ENCODE data around the gene STK17A. TPM values are rescaled to one million over a fixed set of nuclear protein-coding genes. Genes with fewer than 3 reads are reported as not detected.
"Not testable (repeated sequence)": the region's sequence is repeated elsewhere in the genome, so short reads cannot be mapped to it uniquely, and the experiment has no call there.

STK17A gene
- total and polyA plus RNA-seq, 2 donors (not counting 1 experiment from before 2014, with no cell fraction given) = 46.8 to 53.2 TPM

DNA sequence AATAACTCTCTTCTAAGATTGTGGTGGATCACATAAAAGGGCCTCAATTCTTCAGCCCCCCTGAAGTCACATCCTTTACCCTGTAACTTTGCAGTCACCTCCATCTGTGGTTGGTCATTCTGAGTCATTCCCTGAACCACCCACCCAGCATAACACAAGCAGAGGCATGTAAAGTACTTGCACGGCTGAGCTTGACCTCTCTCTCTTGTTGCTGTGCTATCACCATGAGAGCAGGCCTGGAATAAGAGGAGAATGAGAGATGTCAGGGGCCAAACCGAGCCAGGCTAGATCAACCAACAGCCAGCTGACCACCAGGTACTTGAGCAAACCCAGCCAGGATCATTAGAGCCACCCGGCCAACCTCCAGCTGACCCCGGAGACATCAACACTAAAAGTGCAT, 13.5 kb upstream of the STK17A start:
- Histone ChIP-seq H3K9ac (ENCODE audit: insufficient read depth, low read length) (no peak overlapping the region), H3K36me3 (ENCODE audit: control insufficient read depth, insufficient read depth, low read length) (no peaks in the 10 kb centered on the region), H2AFZ (ENCODE audit: low read length) (peak overlapping the region; percentile 39), H3K79me2 (ENCODE audit: control insufficient read depth, insufficient read depth, low read length) (no peaks in the 10 kb centered on the region), H3K27me3 (ENCODE audit: control insufficient read depth, insufficient read depth, low read length) (no peaks in the 10 kb centered on the region), H4K20me1 (ENCODE audit: control insufficient read depth, extremely low read depth, insufficient read depth, low read length) (no peaks in the 10 kb centered on the region), H3K4me1 (ENCODE audit: control insufficient read depth, extremely low read depth, insufficient read depth, low read length) (no peaks in the 10 kb centered on the region), H3K4me2 (ENCODE audit: extremely low read depth, insufficient read depth, low read length) (no peak overlapping the region), H3K27ac (ENCODE audit: insufficient read depth, low read length) (peak overlapping the region; percentile 26), H3K4me3 (replicated peaks in 1 of 4; ENCODE audit: control extremely low read depth in 1 of 4, insufficient read depth in 1 of 4, low read depth in 3 of 4, low read length in 4 of 4) (no peak overlapping the region), H3K9me3 (ENCODE audit: control insufficient read depth, insufficient read depth, low read depth, low read length) (no peaks in the 10 kb centered on the region)
- peak; percentile 71 to 96 for DNase-seq (ENCODE audit: low read depth in 2 of 2)
- no peak for TF ChIP-seq CTCF (conservative IDR thresholded peaks at IDR 0.05 in 1 of 2, IDR thresholded peaks at IDR 0.05 in 1 of 2; ENCODE audit: low read depth in 1 of 2, low read length in 2 of 2)
- TF ChIP-seq EZH2 (IDR thresholded peaks at IDR 0.05; ENCODE audit: low read length, missing control alignments) = no peak

- Histone ChIP-seq H3K9ac (ENCODE audit: insufficient read depth, low read length) (no peak overlapping the region), H4K20me1 (ENCODE audit: control insufficient read depth, extremely low read depth, insufficient read depth, low read length) (no peaks in the 10 kb centered on the region), H3K79me2 (ENCODE audit: control insufficient read depth, insufficient read depth, low read length) (no peaks in the 10 kb centered on the region), H3K27me3 (ENCODE audit: control insufficient read depth, insufficient read depth, low read length) (no peaks in the 10 kb centered on the region), H3K9me3 (ENCODE audit: control insufficient read depth, insufficient read depth, low read depth, low read length) (no peaks in the 10 kb centered on the region), H3K4me3 (replicated peaks in 1 of 4; ENCODE audit: control extremely low read depth in 1 of 4, insufficient read depth in 1 of 4, low read depth in 3 of 4, low read length in 4 of 4) (no peak overlapping the region), H3K4me1 (ENCODE audit: control insufficient read depth, extremely low read depth, insufficient read depth, low read length) (no peaks in the 10 kb centered on the region), H3K27ac (ENCODE audit: insufficient read depth, low read length) (peak overlapping the region; percentile 22), H3K4me2 (ENCODE audit: extremely low read depth, insufficient read depth, low read length) (no peak overlapping the region), H3K36me3 (ENCODE audit: control insufficient read depth, insufficient read depth, low read length) (no peaks in the 10 kb centered on the region), H2AFZ (ENCODE audit: low read length) (no peak overlapping the region)
- DNase-seq (ENCODE audit: low read depth in 2 of 2) = peak in 1 of 2 donors; percentile 56
- TF ChIP-seq EZH2 (IDR thresholded peaks at IDR 0.05; ENCODE audit: low read length, missing control alignments) = no peak
- no peak for TF ChIP-seq CTCF (conservative IDR thresholded peaks at IDR 0.05 in 1 of 2, IDR thresholded peaks at IDR 0.05 in 1 of 2; ENCODE audit: low read depth in 1 of 2, low read length in 2 of 2)
Measured at GRCh38 chr7:43570688-43571365, 12.1 kb upstream of the STK17A start.

DNA sequence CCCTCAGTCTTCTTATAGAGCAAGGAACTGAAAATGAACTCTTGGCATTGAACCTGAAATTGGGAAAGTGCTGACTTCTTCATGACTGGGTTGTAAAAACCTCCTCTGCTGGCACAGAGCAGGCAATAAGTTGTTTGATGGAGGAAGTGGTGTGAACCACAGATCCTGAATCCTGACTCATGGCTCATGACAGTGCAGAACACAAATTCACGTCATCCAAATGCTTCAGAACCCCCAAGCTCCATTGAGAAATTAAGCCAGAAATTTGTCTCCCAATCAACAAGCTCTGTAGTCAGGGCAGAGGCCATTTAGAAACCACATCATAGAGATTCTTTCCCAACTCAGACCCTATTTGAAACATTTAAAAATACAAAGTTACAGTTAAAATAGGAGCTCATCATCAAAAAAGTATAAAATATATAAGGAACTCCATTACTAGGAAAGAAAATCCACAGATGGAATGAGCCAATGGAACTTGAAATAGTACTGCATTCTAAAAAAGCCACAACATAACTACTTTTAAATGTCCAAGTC, 10.3 kb upstream of the STK17A start:
- H2AFZ ChIP-seq (ENCODE audit: low read length) = no peak overlapping the region
- no peaks in the 10 kb centered on the region for H4K20me1 ChIP-seq (ENCODE audit: control insufficient read depth, extremely low read depth, insufficient read depth, low read length)

DNA sequence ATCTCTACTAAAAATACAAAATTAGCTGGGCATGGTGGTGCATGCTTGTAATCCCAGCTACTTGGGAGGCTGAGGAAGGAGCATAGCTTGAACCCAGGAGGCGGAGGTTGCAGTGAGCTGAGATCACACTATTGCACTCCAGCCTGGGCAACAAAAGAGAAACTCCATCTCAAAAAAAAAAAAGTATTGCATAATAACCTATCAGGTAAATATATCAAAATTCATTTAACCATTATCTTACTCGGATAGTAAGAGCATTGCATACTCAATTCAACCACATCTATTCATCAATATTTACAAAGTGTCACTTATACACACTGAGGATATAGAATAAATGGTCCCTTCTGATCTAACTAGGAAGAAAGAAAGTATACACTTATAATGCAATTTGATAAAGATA, 9.1 kb upstream of the STK17A start:
- not testable (repeated sequence) for H3K9me3 ChIP-seq (ENCODE audit: control insufficient read depth, insufficient read depth, low read depth, low read length); H3K4me3 ChIP-seq (replicated peaks in 1 of 4; ENCODE audit: control extremely low read depth in 1 of 4, insufficient read depth in 1 of 4, low read depth in 3 of 4, low read length in 4 of 4); H3K36me3 ChIP-seq (ENCODE audit: control insufficient read depth, insufficient read depth, low read length); H3K79me2 ChIP-seq (ENCODE audit: control insufficient read depth, insufficient read depth, low read length); H3K9ac ChIP-seq (ENCODE audit: insufficient read depth, low read length); H3K4me2 ChIP-seq (ENCODE audit: extremely low read depth, insufficient read depth, low read length); H3K27me3 ChIP-seq (ENCODE audit: control insufficient read depth, insufficient read depth, low read length); H2AFZ ChIP-seq (ENCODE audit: low read length); H3K4me1 ChIP-seq (ENCODE audit: control insufficient read depth, extremely low read depth, insufficient read depth, low read length); DNase-seq (ENCODE audit: low read depth in 2 of 2); H4K20me1 ChIP-seq (ENCODE audit: control insufficient read depth, extremely low read depth, insufficient read depth, low read length)
- H3K27ac ChIP-seq (ENCODE audit: insufficient read depth, low read length) = peak overlapping the region; percentile 77

More for the DNA sequence above, 10.3 kb upstream of the STK17A start:
- peak overlapping the region; percentile 77 for H3K27ac ChIP-seq (ENCODE audit: insufficient read depth, low read length)
- no peak for TF ChIP-seq EZH2 (IDR thresholded peaks at IDR 0.05; ENCODE audit: low read length, missing control alignments)
- no peak for TF ChIP-seq CTCF (conservative IDR thresholded peaks at IDR 0.05 in 1 of 2, IDR thresholded peaks at IDR 0.05 in 1 of 2; ENCODE audit: low read depth in 1 of 2, low read length in 2 of 2)
- H3K9ac ChIP-seq (ENCODE audit: insufficient read depth, low read length) = no peak overlapping the region
- no peaks in the 10 kb centered on the region for H3K9me3 ChIP-seq (ENCODE audit: control insufficient read depth, insufficient read depth, low read depth, low read length)
- no peak overlapping the region for H3K4me3 ChIP-seq (replicated peaks in 1 of 4; ENCODE audit: control extremely low read depth in 1 of 4, insufficient read depth in 1 of 4, low read depth in 3 of 4, low read length in 4 of 4)
- H3K36me3 ChIP-seq (ENCODE audit: control insufficient read depth, insufficient read depth, low read length) = no peaks in the 10 kb centered on the region
- H3K27me3 ChIP-seq (ENCODE audit: control insufficient read depth, insufficient read depth, low read length) = no peaks in the 10 kb centered on the region
- H3K79me2 ChIP-seq (ENCODE audit: control insufficient read depth, insufficient read depth, low read length) = no peaks in the 10 kb centered on the region
- DNase-seq (ENCODE audit: low read depth in 2 of 2) = peak; percentile 100
- H3K4me2 ChIP-seq (ENCODE audit: extremely low read depth, insufficient read depth, low read length) = peak overlapping the region; percentile 3
- no peaks in the 10 kb centered on the region for H3K4me1 ChIP-seq (ENCODE audit: control insufficient read depth, extremely low read depth, insufficient read depth, low read length)
